Measurements from ENCODE around the gene SKAP2. TPM values are rescaled to one million over a fixed set of nuclear protein-coding genes. Genes with fewer than 3 reads are reported as not detected.
A peak's percentile ranks its signal among the peaks of the same experiment; 100 is the strongest.

SKAP2 gene
- polyA plus RNA-seq, 2 of the 4 experiments (the other 2 are of a cell fraction): 18.7 to 23.0 TPM

DNA sequence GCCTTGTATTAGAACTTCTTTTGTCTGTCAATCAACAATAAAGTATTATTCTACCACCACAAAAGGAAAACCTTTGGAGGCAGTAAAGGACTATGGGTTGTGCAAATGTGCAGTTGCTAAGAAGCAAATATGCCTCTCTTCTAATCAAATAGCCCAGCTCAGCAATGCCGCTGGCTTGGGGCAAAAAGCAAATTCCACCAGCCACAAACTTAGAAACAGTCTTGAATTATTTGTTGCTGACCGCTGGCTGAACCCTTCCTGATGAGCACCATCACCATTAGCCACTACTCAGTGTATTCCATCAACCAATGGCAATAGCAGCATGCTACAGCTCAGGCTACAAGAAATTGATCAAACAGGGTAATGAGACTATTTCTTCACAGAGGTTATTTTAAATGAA lies 51.0 kb downstream of the SKAP2 start:
- Histone ChIP-seq H3K9me3 (no peaks in the 10 kb centered on the region), H3K4me3 (no peak overlapping the region), H3K4me1 (peaks cover 11% of the 10 kb centered on the region; the same call in 2 of the 3 replicates), H3K4me2 (peak overlapping the region; percentile 42; the same call in 2 of the 3 replicates), H3K27ac (no peak overlapping the region)
- FAIRE-seq: no peak
- CTCF ChIA-PET: no interaction called here
- WGBS (ENCODE audit: missing lambda C conversion rate): 28% methylated on average over 2 of the region's 2 CpGs
- DNase-seq (ENCODE audit: low read depth in 1 of 2, low spot score in 1 of 2): peak in 1 of 2 experiments; percentile 62
- POLR2A ChIA-PET: no interaction called here
- ATAC-seq: peak in 1 of 2 experiments; percentile 92; a peak in 3 of 6 replicates
- TF ChIP-seq CHD2 (IDR thresholded peaks at IDR 0.05; ENCODE audit: low read length, partially characterized antibody): no peak
- TF ChIP-seq, protein P1, sequence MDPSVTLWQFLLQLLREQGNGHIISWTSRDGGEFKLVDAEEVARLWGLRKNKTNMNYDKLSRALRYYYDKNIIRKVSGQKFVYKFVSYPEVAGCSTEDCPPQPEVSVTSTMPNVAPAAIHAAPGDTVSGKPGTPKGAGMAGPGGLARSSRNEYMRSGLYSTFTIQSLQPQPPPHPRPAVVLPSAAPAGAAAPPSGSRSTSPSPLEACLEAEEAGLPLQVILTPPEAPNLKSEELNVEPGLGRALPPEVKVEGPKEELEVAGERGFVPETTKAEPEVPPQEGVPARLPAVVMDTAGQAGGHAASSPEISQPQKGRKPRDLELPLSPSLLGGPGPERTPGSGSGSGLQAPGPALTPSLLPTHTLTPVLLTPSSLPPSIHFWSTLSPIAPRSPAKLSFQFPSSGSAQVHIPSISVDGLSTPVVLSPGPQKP (IDR thresholded peaks at IDR 0.05; ENCODE audit: low read depth, low read length): no peak
- TF ChIP-seq, protein P2, sequence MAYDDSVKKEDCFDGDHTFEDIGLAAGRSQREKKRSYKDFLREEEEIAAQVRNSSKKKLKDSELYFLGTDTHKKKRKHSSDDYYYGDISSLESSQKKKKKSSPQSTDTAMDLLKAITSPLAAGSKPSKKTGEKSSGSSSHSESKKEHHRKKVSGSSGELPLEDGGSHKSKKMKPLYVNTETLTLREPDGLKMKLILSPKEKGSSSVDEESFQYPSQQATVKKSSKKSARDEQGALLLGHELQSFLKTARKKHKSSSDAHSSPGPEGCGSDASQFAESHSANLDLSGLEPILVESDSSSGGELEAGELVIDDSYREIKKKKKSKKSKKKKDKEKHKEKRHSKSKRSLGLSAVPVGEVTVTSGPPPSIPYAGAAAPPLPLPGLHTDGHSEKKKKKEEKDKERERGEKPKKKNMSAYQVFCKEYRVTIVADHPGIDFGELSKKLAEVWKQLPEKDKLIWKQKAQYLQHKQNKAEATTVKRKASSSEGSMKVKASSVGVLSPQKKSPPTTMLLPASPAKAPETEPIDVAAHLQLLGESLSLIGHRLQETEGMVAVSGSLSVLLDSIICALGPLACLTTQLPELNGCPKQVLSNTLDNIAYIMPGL (CRISPR knock-in tag; IDR thresholded peaks at IDR 0.05; ENCODE audit: borderline replicate concordance): no peak
- TF ChIP-seq FOSB (CRISPR knock-in tag; IDR thresholded peaks at IDR 0.05): no peak
- TF ChIP-seq, protein P3, sequence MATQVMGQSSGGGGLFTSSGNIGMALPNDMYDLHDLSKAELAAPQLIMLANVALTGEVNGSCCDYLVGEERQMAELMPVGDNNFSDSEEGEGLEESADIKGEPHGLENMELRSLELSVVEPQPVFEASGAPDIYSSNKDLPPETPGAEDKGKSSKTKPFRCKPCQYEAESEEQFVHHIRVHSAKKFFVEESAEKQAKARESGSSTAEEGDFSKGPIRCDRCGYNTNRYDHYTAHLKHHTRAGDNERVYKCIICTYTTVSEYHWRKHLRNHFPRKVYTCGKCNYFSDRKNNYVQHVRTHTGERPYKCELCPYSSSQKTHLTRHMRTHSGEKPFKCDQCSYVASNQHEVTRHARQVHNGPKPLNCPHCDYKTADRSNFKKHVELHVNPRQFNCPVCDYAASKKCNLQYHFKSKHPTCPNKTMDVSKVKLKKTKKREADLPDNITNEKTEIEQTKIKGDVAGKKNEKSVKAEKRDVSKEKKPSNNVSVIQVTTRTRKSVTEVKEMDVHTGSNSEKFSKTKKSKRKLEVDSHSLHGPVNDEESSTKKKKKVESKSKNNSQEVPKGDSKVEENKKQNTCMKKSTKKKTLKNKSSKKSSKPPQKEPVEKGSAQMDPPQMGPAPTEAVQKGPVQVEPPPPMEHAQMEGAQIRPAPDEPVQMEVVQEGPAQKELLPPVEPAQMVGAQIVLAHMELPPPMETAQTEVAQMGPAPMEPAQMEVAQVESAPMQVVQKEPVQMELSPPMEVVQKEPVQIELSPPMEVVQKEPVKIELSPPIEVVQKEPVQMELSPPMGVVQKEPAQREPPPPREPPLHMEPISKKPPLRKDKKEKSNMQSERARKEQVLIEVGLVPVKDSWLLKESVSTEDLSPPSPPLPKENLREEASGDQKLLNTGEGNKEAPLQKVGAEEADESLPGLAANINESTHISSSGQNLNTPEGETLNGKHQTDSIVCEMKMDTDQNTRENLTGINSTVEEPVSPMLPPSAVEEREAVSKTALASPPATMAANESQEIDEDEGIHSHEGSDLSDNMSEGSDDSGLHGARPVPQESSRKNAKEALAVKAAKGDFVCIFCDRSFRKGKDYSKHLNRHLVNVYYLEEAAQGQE (IDR thresholded peaks at IDR 0.05): no peak
- no peak for TF ChIP-seq RNF2 (IDR thresholded peaks at IDR 0.05; ENCODE audit: borderline replicate concordance, low read depth)
- TF ChIP-seq ZSCAN20 (CRISPR knock-in tag; IDR thresholded peaks at IDR 0.05): no peak
- TF ChIP-seq, protein P4, sequence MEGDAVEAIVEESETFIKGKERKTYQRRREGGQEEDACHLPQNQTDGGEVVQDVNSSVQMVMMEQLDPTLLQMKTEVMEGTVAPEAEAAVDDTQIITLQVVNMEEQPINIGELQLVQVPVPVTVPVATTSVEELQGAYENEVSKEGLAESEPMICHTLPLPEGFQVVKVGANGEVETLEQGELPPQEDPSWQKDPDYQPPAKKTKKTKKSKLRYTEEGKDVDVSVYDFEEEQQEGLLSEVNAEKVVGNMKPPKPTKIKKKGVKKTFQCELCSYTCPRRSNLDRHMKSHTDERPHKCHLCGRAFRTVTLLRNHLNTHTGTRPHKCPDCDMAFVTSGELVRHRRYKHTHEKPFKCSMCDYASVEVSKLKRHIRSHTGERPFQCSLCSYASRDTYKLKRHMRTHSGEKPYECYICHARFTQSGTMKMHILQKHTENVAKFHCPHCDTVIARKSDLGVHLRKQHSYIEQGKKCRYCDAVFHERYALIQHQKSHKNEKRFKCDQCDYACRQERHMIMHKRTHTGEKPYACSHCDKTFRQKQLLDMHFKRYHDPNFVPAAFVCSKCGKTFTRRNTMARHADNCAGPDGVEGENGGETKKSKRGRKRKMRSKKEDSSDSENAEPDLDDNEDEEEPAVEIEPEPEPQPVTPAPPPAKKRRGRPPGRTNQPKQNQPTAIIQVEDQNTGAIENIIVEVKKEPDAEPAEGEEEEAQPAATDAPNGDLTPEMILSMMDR (IDR thresholded peaks at IDR 0.05): no peak

DNA sequence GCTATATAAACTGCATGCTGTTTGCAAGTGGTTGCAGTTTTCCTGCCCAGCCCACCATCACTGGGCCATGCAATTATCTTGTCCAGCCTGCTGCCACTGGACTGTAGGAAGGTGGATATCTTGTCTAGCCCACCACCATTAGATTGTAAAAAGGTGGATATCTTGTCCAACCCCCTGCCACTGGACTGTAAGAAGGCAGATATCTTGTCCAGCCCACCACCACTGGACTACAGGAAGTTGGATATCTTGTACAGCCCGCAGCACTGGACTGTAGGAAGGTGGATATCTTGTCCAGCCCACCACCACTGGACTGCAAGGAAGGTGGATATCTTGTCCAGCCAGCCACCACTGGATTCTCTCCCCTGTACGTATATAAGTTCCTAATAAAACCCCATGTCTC lies 69.8 kb downstream of the SKAP2 start:
- Histone ChIP-seq H3K4me2 (no peak overlapping the region), H3K4me3 (no peak overlapping the region), H3K27ac (no peak overlapping the region), H3K4me1 (no peaks in the 10 kb centered on the region), H3K9me3 (no peaks in the 10 kb centered on the region)
- POLR2A ChIA-PET: no interaction called here
- TF ChIP-seq HOXA7 (CRISPR knock-in tag; IDR thresholded peaks at IDR 0.05): no peak
- no peak for TF ChIP-seq ZC3H11A (IDR thresholded peaks at IDR 0.05)
- TF ChIP-seq CBX2 (IDR thresholded peaks at IDR 0.05; ENCODE audit: borderline replicate concordance, low read depth): no peak
- no peak for TF ChIP-seq EP300 (IDR thresholded peaks at IDR 0.05)
- TF ChIP-seq, protein P5, sequence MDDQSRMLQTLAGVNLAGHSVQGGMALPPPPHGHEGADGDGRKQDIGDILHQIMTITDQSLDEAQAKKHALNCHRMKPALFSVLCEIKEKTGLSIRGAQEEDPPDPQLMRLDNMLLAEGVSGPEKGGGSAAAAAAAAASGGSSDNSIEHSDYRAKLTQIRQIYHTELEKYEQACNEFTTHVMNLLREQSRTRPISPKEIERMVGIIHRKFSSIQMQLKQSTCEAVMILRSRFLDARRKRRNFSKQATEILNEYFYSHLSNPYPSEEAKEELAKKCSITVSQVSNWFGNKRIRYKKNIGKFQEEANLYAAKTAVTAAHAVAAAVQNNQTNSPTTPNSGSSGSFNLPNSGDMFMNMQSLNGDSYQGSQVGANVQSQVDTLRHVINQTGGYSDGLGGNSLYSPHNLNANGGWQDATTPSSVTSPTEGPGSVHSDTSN (IDR thresholded peaks at IDR 0.05): no peak
- TF ChIP-seq, protein P3 (IDR thresholded peaks at IDR 0.05): no peak
- TF ChIP-seq JUNB (IDR thresholded peaks at IDR 0.05): no peak
- TF ChIP-seq MAFK (IDR thresholded peaks at IDR 0.05; ENCODE audit: partially characterized antibody): no peak
- DNase-seq (ENCODE audit: low read depth in 1 of 2, low spot score in 1 of 2): no peak
- CTCF ChIA-PET: no interaction called here
- WGBS (ENCODE audit: missing lambda C conversion rate): 93% methylated on average over 2 of the region's 2 CpGs
- ATAC-seq: no peak
- no peak for FAIRE-seq

Measured in A549 (cell line).